ENCODE data around the gene BANK1. TPM values are rescaled to one million over a fixed set of nuclear protein-coding genes. Genes with fewer than 3 reads are reported as not detected.

The BANK1 gene
- total and polyA plus RNA-seq, 2 donors from 2014 or later = 1.8 to 7.4 TPM

- FAIRE-seq (no peak), DNase-seq (no peak)
- H3K9ac ChIP-seq (ENCODE audit: low read length in 3 of 3) = no peak overlapping the region
- H3K4me1 ChIP-seq (ENCODE audit: control insufficient read depth in 2 of 3, insufficient read depth in 2 of 3, low read depth in 1 of 3, low read length in 3 of 3) = no peaks in the 10 kb centered on the region
- no peak for TF ChIP-seq CTCF (IDR thresholded peaks at IDR 0.05; ENCODE audit: borderline replicate concordance, extremely low read depth, insufficient read depth)
- no peak overlapping the region for H3K27ac ChIP-seq (ENCODE audit: low read depth in 2 of 2, low read length in 2 of 2)
- no peak overlapping the region for H3K4me3 ChIP-seq (ENCODE audit: low read length in 3 of 3)
- H3K9me3 ChIP-seq (ENCODE audit: control insufficient read depth in 2 of 3, insufficient read depth in 1 of 3, low read length in 3 of 3) = no peaks in the 10 kb centered on the region
- no peaks in the 10 kb centered on the region for H3K27me3 ChIP-seq (ENCODE audit: control insufficient read depth, insufficient read depth, low read length)
- intact Hi-C loops (cut with DNase I) = no loop called here
- H3K36me3 ChIP-seq (ENCODE audit: control insufficient read depth in 2 of 3, insufficient read depth in 3 of 3, low read length in 3 of 3) = no peaks in the 10 kb centered on the region
Measured at GRCh38 chr4:101948055-101948454, 157.5 kb downstream of the BANK1 start.

GRCh38 chr4:101948951-101949350, 158.4 kb downstream of the BANK1 start:
- FAIRE-seq (no peak), DNase-seq (no peak)
- Histone ChIP-seq H3K9me3 (ENCODE audit: control insufficient read depth in 2 of 3, insufficient read depth in 1 of 3, low read length in 3 of 3) (no peaks in the 10 kb centered on the region), H3K4me1 (ENCODE audit: control insufficient read depth in 2 of 3, insufficient read depth in 2 of 3, low read depth in 1 of 3, low read length in 3 of 3) (no peaks in the 10 kb centered on the region), H3K27me3 (ENCODE audit: control insufficient read depth, insufficient read depth, low read length) (no peaks in the 10 kb centered on the region), H3K27ac (ENCODE audit: low read depth in 2 of 2, low read length in 2 of 2) (no peak overlapping the region), H3K36me3 (ENCODE audit: control insufficient read depth in 2 of 3, insufficient read depth in 3 of 3, low read length in 3 of 3) (no peaks in the 10 kb centered on the region), H3K4me3 (ENCODE audit: low read length in 3 of 3) (no peak overlapping the region), H3K9ac (ENCODE audit: low read length in 3 of 3) (no peak overlapping the region)
- no peak for TF ChIP-seq CTCF (IDR thresholded peaks at IDR 0.05; ENCODE audit: borderline replicate concordance, extremely low read depth, insufficient read depth)
- intact Hi-C loops (cut with DNase I) = no loop called here

- Histone ChIP-seq H3K9ac (ENCODE audit: low read length in 3 of 3) (no peak overlapping the region), H3K4me3 (ENCODE audit: low read length in 3 of 3) (no peak overlapping the region), H3K4me1 (ENCODE audit: control insufficient read depth in 2 of 3, insufficient read depth in 2 of 3, low read depth in 1 of 3, low read length in 3 of 3) (no peaks in the 10 kb centered on the region), H3K27me3 (ENCODE audit: control insufficient read depth, insufficient read depth, low read length) (no peaks in the 10 kb centered on the region), H3K36me3 (ENCODE audit: control insufficient read depth in 2 of 3, insufficient read depth in 3 of 3, low read length in 3 of 3) (no peaks in the 10 kb centered on the region), H3K9me3 (ENCODE audit: control insufficient read depth in 2 of 3, insufficient read depth in 1 of 3, low read length in 3 of 3) (no peaks in the 10 kb centered on the region), H3K27ac (ENCODE audit: low read depth in 2 of 2, low read length in 2 of 2) (no peak overlapping the region)
- intact Hi-C loops (cut with DNase I) = no loop called here
- TF ChIP-seq CTCF (IDR thresholded peaks at IDR 0.05; ENCODE audit: borderline replicate concordance, extremely low read depth, insufficient read depth) = no peak
- no peak for FAIRE-seq
- DNase-seq = no peak
Measured at GRCh38 chr4:101950258-101950979, 159.9 kb downstream of the BANK1 start.

- Histone ChIP-seq H3K27me3 (ENCODE audit: control insufficient read depth, insufficient read depth, low read length) (no peaks in the 10 kb centered on the region), H3K4me1 (ENCODE audit: control insufficient read depth in 2 of 3, insufficient read depth in 2 of 3, low read depth in 1 of 3, low read length in 3 of 3) (no peaks in the 10 kb centered on the region), H3K9me3 (ENCODE audit: control insufficient read depth in 2 of 3, insufficient read depth in 1 of 3, low read length in 3 of 3) (no peaks in the 10 kb centered on the region), H3K9ac (ENCODE audit: low read length in 3 of 3) (no peak overlapping the region), H3K27ac (ENCODE audit: low read depth in 2 of 2, low read length in 2 of 2) (no peak overlapping the region), H3K4me3 (ENCODE audit: low read length in 3 of 3) (no peak overlapping the region), H3K36me3 (ENCODE audit: control insufficient read depth in 2 of 3, insufficient read depth in 3 of 3, low read length in 3 of 3) (no peaks in the 10 kb centered on the region)
- no peak for TF ChIP-seq CTCF (IDR thresholded peaks at IDR 0.05; ENCODE audit: borderline replicate concordance, extremely low read depth, insufficient read depth)
- no peak for DNase-seq
- FAIRE-seq = no peak
- intact Hi-C loops (cut with DNase I) = no loop called here
Measured at GRCh38 chr4:101952985-101953384, 162.5 kb downstream of the BANK1 start.
